ENCODE measurements around the gene COX14. TPM values are rescaled to one million over a fixed set of nuclear protein-coding genes. Genes with fewer than 3 reads are reported as not detected.

Gene COX14
- total RNA-seq, 1 experiment from 2014 or later: 84.7 TPM

DNA sequence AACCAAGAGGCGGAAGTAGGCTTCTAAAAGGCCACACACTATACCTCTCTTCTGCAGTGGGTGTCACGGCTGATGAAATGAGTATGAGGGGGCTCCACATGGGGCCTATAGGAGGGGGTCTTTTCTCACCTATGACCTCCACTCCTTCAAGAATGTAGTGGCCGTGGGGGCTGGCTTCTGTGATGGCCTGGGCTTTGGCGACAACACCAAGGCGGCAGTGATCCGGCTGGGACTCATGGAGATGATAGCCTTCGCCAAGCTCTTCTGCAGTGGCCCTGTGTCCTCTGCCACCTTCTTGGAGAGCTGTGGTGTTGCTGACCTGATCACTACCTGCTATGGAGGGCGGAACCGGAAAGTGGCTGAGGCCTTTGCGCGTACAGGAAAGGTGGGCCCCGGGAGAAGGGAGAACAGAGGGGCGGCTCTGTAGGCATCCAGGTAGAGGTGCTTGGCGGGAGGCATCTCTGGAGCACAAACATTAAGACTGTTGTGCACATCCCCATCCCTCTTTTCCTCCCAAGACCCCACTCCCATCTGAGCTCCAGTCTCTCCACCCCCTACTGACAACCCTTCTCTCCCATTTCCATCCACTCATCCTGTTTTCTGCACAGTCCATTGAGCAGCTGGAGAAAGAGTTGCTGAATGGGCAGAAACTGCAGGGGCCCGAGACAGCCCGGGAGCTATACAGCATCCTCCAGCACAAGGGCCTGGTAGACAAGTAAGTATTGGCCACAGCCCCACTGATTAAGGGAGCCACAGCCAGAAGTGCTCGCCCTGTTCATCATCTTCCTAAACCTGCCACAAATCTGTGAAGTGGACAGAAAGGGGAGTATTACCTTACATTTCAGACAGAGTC, 4.4 kb upstream of the COX14 start:
- H3K27me3 ChIP-seq (ENCODE audit: low read length): no peaks in the 10 kb centered on the region
- peaks cover 5% of the 10 kb centered on the region for H3K79me2 ChIP-seq (ENCODE audit: low read length)
- H3K9me2 ChIP-seq (replicated peaks; ENCODE audit: low read length): no peaks in the 10 kb centered on the region
- no peaks in the 10 kb centered on the region for H3K9me3 ChIP-seq (ENCODE audit: low read length)
- no peak overlapping the region for H3K4me3 ChIP-seq (ENCODE audit: low read length)
- DNase-seq (no peak), ATAC-seq (no peak)
- CTCF ChIA-PET: no interaction called here
- no peak overlapping the region for H3K4me2 ChIP-seq (ENCODE audit: low read length)
- H3K27ac ChIP-seq (ENCODE audit: low read length): no peak overlapping the region
- BruUV-seq (replicated peaks): no TSS peak
- 0 out of 2 replicates have a peak, but pooled peaks cover under 1% of the 10 kb centered on the region for H4K20me1 ChIP-seq (ENCODE audit: low read length)
- H3K4me1 ChIP-seq (ENCODE audit: insufficient read depth, low read length): peaks cover 7% of the 10 kb centered on the region; the same call in 1 of the 2 replicates
- intact Hi-C loops (cut with micrococcal nuclease): no loop called here
- H3K36me3 ChIP-seq (ENCODE audit: low read depth, low read length): no peaks in the 10 kb centered on the region
- H3K9ac ChIP-seq (ENCODE audit: low read length): no peak overlapping the region
- no peak overlapping the region for H2AFZ ChIP-seq (ENCODE audit: low read length)
- no peak for TF ChIP-seq EZH2phosphoT487 (IDR thresholded peaks at IDR 0.05; ENCODE audit: borderline replicate concordance, low read length)
- TF ChIP-seq EZH2 (IDR thresholded peaks at IDR 0.05; ENCODE audit: low read length, unreplicated experiment): no peak
- TF ChIP-seq, protein P1, sequence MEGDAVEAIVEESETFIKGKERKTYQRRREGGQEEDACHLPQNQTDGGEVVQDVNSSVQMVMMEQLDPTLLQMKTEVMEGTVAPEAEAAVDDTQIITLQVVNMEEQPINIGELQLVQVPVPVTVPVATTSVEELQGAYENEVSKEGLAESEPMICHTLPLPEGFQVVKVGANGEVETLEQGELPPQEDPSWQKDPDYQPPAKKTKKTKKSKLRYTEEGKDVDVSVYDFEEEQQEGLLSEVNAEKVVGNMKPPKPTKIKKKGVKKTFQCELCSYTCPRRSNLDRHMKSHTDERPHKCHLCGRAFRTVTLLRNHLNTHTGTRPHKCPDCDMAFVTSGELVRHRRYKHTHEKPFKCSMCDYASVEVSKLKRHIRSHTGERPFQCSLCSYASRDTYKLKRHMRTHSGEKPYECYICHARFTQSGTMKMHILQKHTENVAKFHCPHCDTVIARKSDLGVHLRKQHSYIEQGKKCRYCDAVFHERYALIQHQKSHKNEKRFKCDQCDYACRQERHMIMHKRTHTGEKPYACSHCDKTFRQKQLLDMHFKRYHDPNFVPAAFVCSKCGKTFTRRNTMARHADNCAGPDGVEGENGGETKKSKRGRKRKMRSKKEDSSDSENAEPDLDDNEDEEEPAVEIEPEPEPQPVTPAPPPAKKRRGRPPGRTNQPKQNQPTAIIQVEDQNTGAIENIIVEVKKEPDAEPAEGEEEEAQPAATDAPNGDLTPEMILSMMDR (conservative IDR thresholded peaks at IDR 0.05; ENCODE audit: low read depth, low read length): no peak
- POLR2A ChIA-PET (ENCODE audit: unreplicated experiment): no interaction called here
- H3F3A ChIP-seq (ENCODE audit: low read length, unreplicated experiment): no peaks in the 10 kb centered on the region

DNA sequence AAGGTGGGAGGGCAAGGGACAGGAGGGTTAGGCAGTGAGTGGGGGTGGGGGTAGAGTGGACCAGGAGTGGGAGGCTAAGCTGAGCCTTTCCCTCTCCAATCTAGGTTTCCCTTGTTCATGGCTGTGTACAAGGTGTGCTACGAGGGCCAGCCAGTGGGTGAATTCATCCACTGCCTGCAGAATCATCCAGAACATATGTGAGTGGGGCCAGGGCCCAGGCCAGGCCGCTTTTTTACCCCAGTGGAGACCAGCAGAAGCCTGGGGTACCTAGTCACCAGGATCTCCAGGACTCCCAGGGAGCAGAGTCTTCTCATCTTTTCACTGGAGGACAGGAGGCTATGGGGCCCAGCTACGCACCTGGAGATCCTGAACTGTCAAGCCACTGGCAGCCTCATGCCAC, 2.7 kb upstream of the COX14 start:
- POLR2A ChIA-PET (ENCODE audit: unreplicated experiment): interaction anchor here (0.6 kb wide), 1 partner anchor 368 kb away, joined by 16 read pairs; the partner anchor contains the start of gene TMBIM6
- intact Hi-C loops (cut with micrococcal nuclease): no loop called here
- H2AFZ ChIP-seq (ENCODE audit: low read length): no peak overlapping the region

More for the DNA sequence above, 2.7 kb upstream of the COX14 start:
- Histone ChIP-seq H4K20me1 (ENCODE audit: low read length) (0 out of 2 replicates have a peak, but pooled peaks cover 5% of the 10 kb centered on the region), H3K4me1 (ENCODE audit: insufficient read depth, low read length) (peaks cover 13% of the 10 kb centered on the region; the same call in 1 of the 2 replicates), H3K4me3 (ENCODE audit: low read length) (no peak overlapping the region), H3K9me3 (ENCODE audit: low read length) (no peaks in the 10 kb centered on the region), H3K27me3 (ENCODE audit: low read length) (no peaks in the 10 kb centered on the region), H3K27ac (ENCODE audit: low read length) (no peak overlapping the region), H3K36me3 (ENCODE audit: low read depth, low read length) (no peaks in the 10 kb centered on the region), H3K79me2 (ENCODE audit: low read length) (peaks cover 22% of the 10 kb centered on the region), H3F3A (ENCODE audit: low read length, unreplicated experiment) (no peaks in the 10 kb centered on the region), H3K9me2 (replicated peaks; ENCODE audit: low read length) (no peaks in the 10 kb centered on the region), H3K4me2 (ENCODE audit: low read length) (no peak overlapping the region), H3K9ac (ENCODE audit: low read length) (no peak overlapping the region)
- no TSS peak for BruUV-seq (replicated peaks)
- DNase-seq (no peak), ATAC-seq (no peak)
- CTCF ChIA-PET: no interaction called here
- TF ChIP-seq, protein P1 (conservative IDR thresholded peaks at IDR 0.05; ENCODE audit: low read depth, low read length): no peak
- TF ChIP-seq EZH2phosphoT487 (IDR thresholded peaks at IDR 0.05; ENCODE audit: borderline replicate concordance, low read length) (no peak), EZH2 (IDR thresholded peaks at IDR 0.05; ENCODE audit: low read length, unreplicated experiment) (no peak)
